D721Med (cell line): ENCODE results near the gene NF2.

Source experiments
- DNase-seq: peaks from one replicate; pipeline ENCODE4 v3.0.0; 2011; ENCODE audit warnings: low spot score; ENCODE audit not compliant: insufficient read length
- FAIRE-seq: peaks from 2 replicates; lab custom pipeline; 2011; peaks lifted over from hg19 to GRCh38; lab: Jason Lieb, UNC
- TF ChIP-seq, protein P1 (sequence below): IDR thresholded peaks from 2 replicates; pipeline ENCODE4 v1.5.1; 2012; ENCODE audit warnings: mild to moderate bottlenecking, control low read depth; ENCODE audit not compliant: insufficient read depth; ENCODE audit errors: missing control alignments

Gene NF2

GRCh38 chr22:29598684-29599020 is 4.8 kb upstream of the NF2 start:
- DNase-seq (no peak), FAIRE-seq (no peak)
- TF ChIP-seq, protein P1, sequence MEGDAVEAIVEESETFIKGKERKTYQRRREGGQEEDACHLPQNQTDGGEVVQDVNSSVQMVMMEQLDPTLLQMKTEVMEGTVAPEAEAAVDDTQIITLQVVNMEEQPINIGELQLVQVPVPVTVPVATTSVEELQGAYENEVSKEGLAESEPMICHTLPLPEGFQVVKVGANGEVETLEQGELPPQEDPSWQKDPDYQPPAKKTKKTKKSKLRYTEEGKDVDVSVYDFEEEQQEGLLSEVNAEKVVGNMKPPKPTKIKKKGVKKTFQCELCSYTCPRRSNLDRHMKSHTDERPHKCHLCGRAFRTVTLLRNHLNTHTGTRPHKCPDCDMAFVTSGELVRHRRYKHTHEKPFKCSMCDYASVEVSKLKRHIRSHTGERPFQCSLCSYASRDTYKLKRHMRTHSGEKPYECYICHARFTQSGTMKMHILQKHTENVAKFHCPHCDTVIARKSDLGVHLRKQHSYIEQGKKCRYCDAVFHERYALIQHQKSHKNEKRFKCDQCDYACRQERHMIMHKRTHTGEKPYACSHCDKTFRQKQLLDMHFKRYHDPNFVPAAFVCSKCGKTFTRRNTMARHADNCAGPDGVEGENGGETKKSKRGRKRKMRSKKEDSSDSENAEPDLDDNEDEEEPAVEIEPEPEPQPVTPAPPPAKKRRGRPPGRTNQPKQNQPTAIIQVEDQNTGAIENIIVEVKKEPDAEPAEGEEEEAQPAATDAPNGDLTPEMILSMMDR = no peak

- TF ChIP-seq, protein P1 = no peak
- no peak for FAIRE-seq
- no peak for DNase-seq
These were observed 585 bp downstream of the NF2 start for GRCh38 chr22:29604076-29604360.

DNA sequence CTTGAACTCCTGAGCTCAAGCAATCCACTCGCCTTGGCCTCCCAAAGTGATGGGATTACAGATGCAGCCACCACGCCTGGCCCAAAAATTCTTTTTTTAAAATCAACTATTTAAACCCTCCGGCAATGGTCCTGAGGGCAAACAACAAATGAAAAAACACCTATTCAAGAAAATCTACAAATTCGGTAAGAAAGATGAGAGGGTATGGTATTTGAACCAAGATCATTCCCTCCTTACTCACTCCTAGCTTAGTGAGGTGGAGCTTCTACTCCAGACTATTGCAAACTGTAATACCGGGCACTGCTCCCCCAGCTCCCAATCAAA is 2.1 kb downstream of the NF2 start:
- FAIRE-seq (no peak), DNase-seq (no peak)
- TF ChIP-seq, protein P1 = no peak

- TF ChIP-seq, protein P1 = no peak
- no peak for DNase-seq
- no peak for FAIRE-seq
These were observed 2.9 kb downstream of the NF2 start for GRCh38 chr22:29606320-29606719.

- no peak for FAIRE-seq
- no peak for DNase-seq
- TF ChIP-seq, protein P1 = no peak
These were observed 4.0 kb downstream of the NF2 start for GRCh38 chr22:29607426-29607825.

GRCh38 chr22:29609139-29609538 is 5.7 kb downstream of the NF2 start:
- FAIRE-seq = no peak

GRCh38 chr22:29610780-29611179 is 7.3 kb downstream of the NF2 start:
- TF ChIP-seq, protein P1 = no peak
- DNase-seq (no peak), FAIRE-seq (no peak)

More at GRCh38 chr22:29609139-29609538, 5.7 kb downstream of the NF2 start:
- TF ChIP-seq, protein P1 = peak; percentile 5
- no peak for DNase-seq
